GM18909 (cell line): ENCODE results near the gene ARHGAP11A.

Source experiments
- ATAC-seq: cut with Tn5 transposase; IDR thresholded peaks from one replicate; pipeline ENCODE4 v1.9.1; 2021; ENCODE audit warnings: mild to moderate bottlenecking; ENCODE audit not compliant: unreplicated experiment, poor library complexity

ARHGAP11A gene

DNA sequence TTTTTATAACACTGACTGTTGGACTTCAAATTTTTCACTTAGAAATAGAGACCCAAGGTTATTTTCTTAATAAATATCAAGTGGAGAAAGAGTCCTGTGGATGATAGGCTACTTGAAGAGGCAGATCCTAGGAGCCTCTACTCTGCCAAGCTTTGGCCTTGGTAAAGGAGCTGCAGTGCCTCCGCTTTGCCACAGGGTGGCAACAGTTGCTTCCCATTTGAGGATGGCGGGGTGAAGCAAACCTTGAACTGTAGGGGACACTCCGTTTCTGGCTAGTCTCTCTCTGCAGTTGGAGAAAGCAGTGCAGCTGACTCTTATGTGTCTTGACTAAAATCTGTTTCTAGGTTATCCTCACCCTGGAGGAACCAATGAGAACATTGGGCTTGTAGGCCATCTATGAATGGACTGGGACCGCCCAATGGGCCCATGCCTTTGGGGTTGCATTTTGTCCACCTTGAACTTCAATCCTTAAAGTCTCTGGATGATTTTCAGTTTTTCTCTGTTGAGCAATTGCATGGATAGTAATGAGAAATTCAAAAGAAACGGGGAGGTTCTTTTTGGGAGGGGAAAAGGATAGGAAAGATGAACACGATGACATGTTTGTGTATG is 36.0 kb downstream of the ARHGAP11A start:
- peak; percentile 70 for ATAC-seq

- no peak for ATAC-seq
Observed at GRCh38 chr15:32652178-32652577, 36.9 kb downstream of the ARHGAP11A start.

GRCh38 chr15:32656091-32656490 is 40.8 kb downstream of the ARHGAP11A start:
- no peak for ATAC-seq

- no peak for ATAC-seq
Observed at GRCh38 chr15:32656496-32656895, 41.2 kb downstream of the ARHGAP11A start.

GRCh38 chr15:32657198-32657883 is 42.0 kb downstream of the ARHGAP11A start:
- peak; percentile 60 for ATAC-seq

- ATAC-seq = no peak
Observed at GRCh38 chr15:32657941-32658340, 42.6 kb downstream of the ARHGAP11A start.

DNA sequence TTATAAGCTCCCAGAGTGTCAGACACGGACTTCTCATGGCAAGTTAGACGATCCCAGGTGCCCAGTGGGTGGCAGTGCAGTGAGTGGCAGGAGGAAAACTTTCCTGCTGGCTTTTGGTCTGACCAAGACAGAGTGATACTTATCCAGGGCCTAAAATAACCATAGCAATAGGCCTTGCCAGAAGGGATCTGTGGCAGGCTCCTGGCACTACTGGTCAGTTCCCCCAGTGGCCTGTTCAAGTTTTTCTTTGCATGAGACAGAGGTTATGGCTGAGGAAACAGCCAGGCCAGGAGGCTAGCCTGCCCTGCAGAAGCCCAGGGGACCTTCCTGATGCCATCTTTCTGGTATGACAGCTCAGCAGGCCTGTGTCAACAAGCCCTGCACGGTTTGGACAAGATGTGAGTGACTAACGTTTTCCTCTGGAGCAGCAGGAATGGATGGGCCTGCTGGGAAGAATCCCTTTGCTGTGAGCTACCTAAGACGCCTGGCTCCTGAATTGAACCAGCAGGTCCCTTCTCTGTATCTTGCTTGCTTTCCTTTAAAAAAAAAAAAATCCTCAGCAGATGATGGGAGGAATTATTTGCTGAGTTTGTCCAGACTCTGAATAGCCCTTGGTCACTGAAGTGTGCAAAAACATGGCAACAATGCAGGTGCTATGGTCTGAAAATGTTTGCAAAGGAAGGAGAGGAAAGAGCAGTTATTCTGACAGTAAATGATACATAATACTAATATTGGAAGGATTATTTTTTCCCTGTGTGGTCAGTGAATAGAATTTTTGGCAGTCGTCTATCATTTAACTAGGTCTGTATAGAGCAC is 44.2 kb downstream of the ARHGAP11A start:
- no peak for ATAC-seq

DNA sequence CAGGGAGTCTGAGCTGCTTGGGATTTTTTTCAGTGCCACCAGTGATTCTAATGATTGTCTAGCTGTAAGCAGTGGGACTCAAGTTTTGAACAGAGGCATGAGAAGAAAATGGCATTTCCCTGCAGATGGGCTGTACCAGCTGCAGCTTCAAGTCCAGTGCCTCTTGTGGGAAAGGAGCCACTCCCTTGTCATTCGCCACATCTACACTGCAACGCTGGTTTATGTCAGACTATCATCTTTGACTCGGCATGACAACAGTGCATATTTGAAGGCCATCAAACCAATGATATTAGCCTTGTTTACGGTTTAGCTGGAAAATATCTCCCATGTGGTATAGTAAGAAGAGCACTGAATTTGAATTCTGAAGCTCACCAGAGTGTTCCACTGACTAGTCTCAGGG is 48.4 kb downstream of the ARHGAP11A start:
- ATAC-seq = no peak

- ATAC-seq = no peak
Observed at GRCh38 chr15:32664796-32665195, 49.5 kb downstream of the ARHGAP11A start.

GRCh38 chr15:32667321-32667720 is 52.0 kb downstream of the ARHGAP11A start:
- no peak for ATAC-seq

DNA sequence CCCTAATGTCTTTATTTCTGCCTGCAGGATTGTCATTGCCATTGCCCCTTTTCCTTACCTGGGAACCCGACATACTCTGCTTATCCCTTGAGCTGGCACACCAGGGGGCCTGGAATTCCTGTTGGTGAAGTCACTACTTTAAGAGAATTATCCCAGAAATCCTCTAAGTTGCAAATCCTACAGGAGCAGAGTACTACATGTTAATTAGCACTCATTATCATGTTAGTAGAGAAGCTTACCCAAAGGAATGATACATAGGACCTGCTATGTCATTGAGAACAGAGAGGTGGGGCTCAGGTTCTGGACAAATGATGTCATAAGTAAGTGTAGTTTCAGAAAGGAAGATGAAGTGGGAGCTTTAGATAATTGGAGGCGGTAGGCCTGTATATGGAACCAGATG is 53.6 kb downstream of the ARHGAP11A start:
- no peak for ATAC-seq

- no peak for ATAC-seq
Observed at GRCh38 chr15:32669896-32670611, 54.8 kb downstream of the ARHGAP11A start.

GRCh38 chr15:32670623-32671022 is 55.3 kb downstream of the ARHGAP11A start:
- no peak for ATAC-seq

GRCh38 chr15:32671339-32672325 is 56.3 kb downstream of the ARHGAP11A start:
- no peak for ATAC-seq

DNA sequence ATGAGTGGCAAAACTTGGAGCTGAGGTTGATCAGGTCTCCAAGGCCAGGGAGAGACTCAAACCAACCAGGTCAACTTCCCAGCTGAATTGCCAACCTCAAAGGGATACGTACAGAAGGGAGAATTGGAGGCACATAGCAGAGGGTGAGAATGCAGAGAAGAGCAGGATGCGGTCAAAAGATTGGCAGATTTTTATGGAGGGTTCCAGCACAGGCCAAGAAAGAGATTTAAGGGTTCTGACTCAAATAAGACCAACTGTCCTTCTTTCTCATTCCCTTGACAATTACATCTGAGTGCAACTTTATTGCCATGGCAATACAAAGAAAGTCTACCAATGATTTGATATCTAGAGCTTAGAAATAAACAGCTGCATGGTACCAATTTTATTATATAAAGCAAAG is 59.4 kb downstream of the ARHGAP11A start:
- ATAC-seq = no peak

DNA sequence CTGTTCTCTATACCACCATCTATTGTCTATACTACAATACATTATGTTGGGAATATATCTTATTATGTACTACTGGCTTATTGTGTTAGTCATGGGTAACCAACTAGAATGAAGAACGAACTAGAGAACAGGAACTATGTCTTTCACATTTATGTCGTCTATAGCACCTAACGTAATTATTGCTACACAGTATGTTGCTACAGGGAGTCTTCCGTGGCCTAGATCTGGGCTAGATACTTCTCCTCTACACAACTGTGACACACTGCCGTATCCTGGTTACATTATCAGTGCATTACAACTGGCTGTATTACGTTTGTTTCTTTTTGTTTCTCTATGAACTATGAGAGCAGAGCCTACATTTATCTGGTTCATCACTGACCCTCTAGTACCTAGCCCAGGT is 60.2 kb downstream of the ARHGAP11A start:
- ATAC-seq = no peak

GRCh38 chr15:32676169-32676568 is 60.9 kb downstream of the ARHGAP11A start:
- no peak for ATAC-seq

DNA sequence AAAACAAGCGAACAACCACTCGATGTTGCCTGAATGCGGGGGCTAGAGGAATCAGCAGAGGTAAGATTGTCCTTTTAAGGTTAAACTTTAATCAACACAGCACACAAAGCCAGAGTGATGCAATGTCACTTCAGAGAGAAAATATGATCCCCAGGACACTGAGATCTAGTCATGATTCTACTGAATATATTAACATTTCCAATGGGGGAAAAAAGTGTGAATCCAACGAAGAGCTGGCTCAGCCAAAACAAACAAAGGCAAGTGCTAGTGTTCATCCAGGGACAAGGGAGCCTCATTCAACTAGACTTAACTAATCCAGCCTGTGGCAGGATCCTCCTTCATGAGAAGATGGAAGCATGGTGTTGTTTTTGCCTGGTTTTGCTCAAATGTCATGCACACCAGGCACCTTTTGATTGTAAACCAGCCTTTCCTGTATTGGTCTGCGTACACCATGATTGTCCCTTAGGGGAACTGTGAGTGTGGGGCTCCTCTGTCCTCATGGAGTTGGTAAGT is 62.0 kb downstream of the ARHGAP11A start:
- ATAC-seq = no peak

- ATAC-seq = no peak
Observed at GRCh38 chr15:32679298-32679690, 64.0 kb downstream of the ARHGAP11A start.
